Stimulated activated memory B cell treated with anti-CD40 and anti-IgM and Interleukin-4, amounts not matched to agents 10 μg/mL and 1 μg/mL and 100 μg/mL, for 72 hours (primary cell): ENCODE measurements around the gene FBN2.
"Not testable (repeated sequence)": the region's sequence is repeated elsewhere in the genome, so short reads cannot be mapped to it uniquely, and the experiment has no call there.

Source experiments
- ATAC-seq: fragments of 150-1000 bp; cut with Tn5 transposase; 2 replicates; pipeline ENCODE4 v1.10.0; 2021
- H3K27ac Mint-ChIP-seq: one replicate; pipeline ENCODE4 v1.8.0; 2022; ENCODE audit warnings: mild to moderate bottlenecking, mixed read lengths
- H3K27me3 Mint-ChIP-seq: one replicate; pipeline ENCODE4 v1.8.0; 2022; ENCODE audit warnings: mixed read lengths
- H3K36me3 Mint-ChIP-seq: one replicate; pipeline ENCODE4 v1.8.0; 2022; ENCODE audit warnings: mixed read lengths
- H3K4me1 Mint-ChIP-seq: one replicate; pipeline ENCODE4 v1.8.0; 2022; ENCODE audit warnings: mixed read lengths
- H3K4me3 Mint-ChIP-seq: one replicate; pipeline ENCODE4 v1.8.0; 2022; ENCODE audit warnings: mild to moderate bottlenecking, moderate library complexity, mixed read lengths
- H3K9me3 Mint-ChIP-seq: one replicate; pipeline ENCODE4 v1.8.0; 2022; ENCODE audit warnings: mixed read lengths

Gene FBN2

GRCh38 chr5:128349044-128349858 lies 188.8 kb downstream of the FBN2 start:
- Mint-ChIP-seq H3K27ac (no peak overlapping the region), H3K4me1 (no peaks in the 10 kb centered on the region), H3K4me3 (no peak overlapping the region), H3K36me3 (no peaks in the 10 kb centered on the region), H3K9me3 (no peaks in the 10 kb centered on the region), H3K27me3 (no peaks in the 10 kb centered on the region)
- no peak for ATAC-seq

- H3K4me1 Mint-ChIP-seq, result no peaks in the 10 kb centered on the region
- H3K27ac Mint-ChIP-seq, result no peak overlapping the region
- ATAC-seq, result no peak
- no peak overlapping the region for H3K4me3 Mint-ChIP-seq
- H3K36me3 Mint-ChIP-seq, result no peaks in the 10 kb centered on the region
- H3K9me3 Mint-ChIP-seq, result peaks cover 11% of the 10 kb centered on the region
- H3K27me3 Mint-ChIP-seq, result no peaks in the 10 kb centered on the region
These were observed 192.0 kb downstream of the FBN2 start for GRCh38 chr5:128346038-128346437.

- Mint-ChIP-seq H3K4me3 (no peak overlapping the region), H3K4me1 (no peaks in the 10 kb centered on the region), H3K9me3 (peaks cover 11% of the 10 kb centered on the region), H3K36me3 (no peaks in the 10 kb centered on the region), H3K27ac (no peak overlapping the region), H3K27me3 (no peaks in the 10 kb centered on the region)
- ATAC-seq, result no peak
These were observed 192.8 kb downstream of the FBN2 start for GRCh38 chr5:128345247-128345646.

GRCh38 chr5:128343168-128343567 lies 194.9 kb downstream of the FBN2 start:
- H3K27ac Mint-ChIP-seq, result no peak overlapping the region
- no peak overlapping the region for H3K4me3 Mint-ChIP-seq
- H3K9me3 Mint-ChIP-seq, result peaks cover 11% of the 10 kb centered on the region
- H3K27me3 Mint-ChIP-seq, result no peaks in the 10 kb centered on the region
- H3K36me3 Mint-ChIP-seq, result no peaks in the 10 kb centered on the region
- no peaks in the 10 kb centered on the region for H3K4me1 Mint-ChIP-seq
- ATAC-seq, result no peak

- Mint-ChIP-seq H3K36me3 (no peaks in the 10 kb centered on the region), H3K9me3 (peaks cover 11% of the 10 kb centered on the region)
These were observed 197.0 kb downstream of the FBN2 start for GRCh38 chr5:128341056-128341455.

GRCh38 chr5:128340648-128341047 lies 197.4 kb downstream of the FBN2 start:
- no peaks in the 10 kb centered on the region for H3K4me1 Mint-ChIP-seq
- no peak overlapping the region for H3K4me3 Mint-ChIP-seq
- H3K27me3 Mint-ChIP-seq, result no peaks in the 10 kb centered on the region
- H3K27ac Mint-ChIP-seq, result no peak overlapping the region
- no peak for ATAC-seq
- H3K36me3 Mint-ChIP-seq, result no peaks in the 10 kb centered on the region
- peaks cover 11% of the 10 kb centered on the region for H3K9me3 Mint-ChIP-seq

More at GRCh38 chr5:128341056-128341455, 197.0 kb downstream of the FBN2 start:
- H3K27me3 Mint-ChIP-seq, result no peaks in the 10 kb centered on the region
- no peak overlapping the region for H3K27ac Mint-ChIP-seq
- ATAC-seq, result no peak
- H3K4me1 Mint-ChIP-seq, result no peaks in the 10 kb centered on the region
- no peak overlapping the region for H3K4me3 Mint-ChIP-seq

- Mint-ChIP-seq H3K9me3 (peaks cover 11% of the 10 kb centered on the region), H3K36me3 (no peaks in the 10 kb centered on the region), H3K4me1 (no peaks in the 10 kb centered on the region), H3K27me3 (no peaks in the 10 kb centered on the region), H3K4me3 (no peak overlapping the region), H3K27ac (no peak overlapping the region)
- peak; percentile 38 for ATAC-seq
These were observed 198.5 kb downstream of the FBN2 start for GRCh38 chr5:128339585-128339984.

GRCh38 chr5:128338649-128339048 lies 199.4 kb downstream of the FBN2 start:
- no peaks in the 10 kb centered on the region for H3K27me3 Mint-ChIP-seq
- H3K4me3 Mint-ChIP-seq, result no peak overlapping the region
- no peaks in the 10 kb centered on the region for H3K4me1 Mint-ChIP-seq
- no peaks in the 10 kb centered on the region for H3K36me3 Mint-ChIP-seq
- H3K9me3 Mint-ChIP-seq, result peaks cover 11% of the 10 kb centered on the region
- ATAC-seq, result no peak
- no peak overlapping the region for H3K27ac Mint-ChIP-seq

- Mint-ChIP-seq H3K27me3 (no peaks in the 10 kb centered on the region), H3K4me1 (no peaks in the 10 kb centered on the region), H3K9me3 (peaks cover 2% of the 10 kb centered on the region), H3K27ac (no peak overlapping the region), H3K36me3 (no peaks in the 10 kb centered on the region), H3K4me3 (no peak overlapping the region)
- ATAC-seq, result no peak
These were observed 202.7 kb downstream of the FBN2 start for GRCh38 chr5:128335339-128335738.

GRCh38 chr5:128334010-128334716 lies 203.9 kb downstream of the FBN2 start:
- Mint-ChIP-seq H3K9me3 (peaks cover 2% of the 10 kb centered on the region), H3K4me3 (no peak overlapping the region), H3K4me1 (no peaks in the 10 kb centered on the region), H3K27me3 (no peaks in the 10 kb centered on the region), H3K27ac (no peak overlapping the region), H3K36me3 (no peaks in the 10 kb centered on the region)
- no peak for ATAC-seq

GRCh38 chr5:128331261-128331660 lies 206.8 kb downstream of the FBN2 start:
- no peak for ATAC-seq
- H3K36me3 Mint-ChIP-seq, result no peaks in the 10 kb centered on the region
- no peaks in the 10 kb centered on the region for H3K27me3 Mint-ChIP-seq
- peaks cover 2% of the 10 kb centered on the region for H3K9me3 Mint-ChIP-seq
- no peak overlapping the region for H3K4me3 Mint-ChIP-seq
- H3K27ac Mint-ChIP-seq, result no peak overlapping the region
- no peaks in the 10 kb centered on the region for H3K4me1 Mint-ChIP-seq

GRCh38 chr5:128329386-128329939 lies 208.6 kb downstream of the FBN2 start:
- H3K36me3 Mint-ChIP-seq, result no peaks in the 10 kb centered on the region
- no peak overlapping the region for H3K4me3 Mint-ChIP-seq
- peaks cover 5% of the 10 kb centered on the region for H3K9me3 Mint-ChIP-seq
- no peak for ATAC-seq
- no peaks in the 10 kb centered on the region for H3K27me3 Mint-ChIP-seq
- H3K27ac Mint-ChIP-seq, result no peak overlapping the region
- H3K4me1 Mint-ChIP-seq, result no peaks in the 10 kb centered on the region

GRCh38 chr5:128328446-128328845 lies 209.6 kb downstream of the FBN2 start:
- Mint-ChIP-seq H3K27me3 (no peaks in the 10 kb centered on the region), H3K4me3 (no peak overlapping the region), H3K9me3 (peaks cover 5% of the 10 kb centered on the region), H3K27ac (no peak overlapping the region), H3K4me1 (no peaks in the 10 kb centered on the region), H3K36me3 (no peaks in the 10 kb centered on the region)
- ATAC-seq, result no peak

GRCh38 chr5:128328007-128328406 lies 210.0 kb downstream of the FBN2 start:
- no peak for ATAC-seq
- no peaks in the 10 kb centered on the region for H3K27me3 Mint-ChIP-seq
- H3K4me1 Mint-ChIP-seq, result no peaks in the 10 kb centered on the region
- no peaks in the 10 kb centered on the region for H3K36me3 Mint-ChIP-seq
- H3K27ac Mint-ChIP-seq, result no peak overlapping the region
- H3K4me3 Mint-ChIP-seq, result no peak overlapping the region
- peaks cover 5% of the 10 kb centered on the region for H3K9me3 Mint-ChIP-seq

- H3K27me3 Mint-ChIP-seq, ATAC-seq: not testable (repeated sequence)
These were observed 216.6 kb downstream of the FBN2 start for GRCh38 chr5:128321418-128321817.

GRCh38 chr5:128318691-128319090 lies 219.4 kb downstream of the FBN2 start:
- no peak for ATAC-seq
- Mint-ChIP-seq H3K27ac (no peak overlapping the region), H3K4me1 (no peaks in the 10 kb centered on the region), H3K36me3 (no peaks in the 10 kb centered on the region), H3K27me3 (no peaks in the 10 kb centered on the region), H3K9me3 (no peaks in the 10 kb centered on the region), H3K4me3 (no peak overlapping the region)

More at GRCh38 chr5:128321418-128321817, 216.6 kb downstream of the FBN2 start:
- H3K9me3 Mint-ChIP-seq, H3K4me3 Mint-ChIP-seq, H3K27ac Mint-ChIP-seq, H3K36me3 Mint-ChIP-seq, H3K4me1 Mint-ChIP-seq: not testable (repeated sequence)
